HepG2 (cell line): ENCODE results near the gene SLC2A5. TPM values are rescaled to one million over a fixed set of nuclear protein-coding genes. Genes with fewer than 3 reads are reported as not detected.

Experiments used
- CENPT ChIP-seq: sonication (generic); formaldehyde crosslinking; IDR thresholded peaks from 2 replicates; pipeline ENCODE4 v1.8.0; 2022; ENCODE audit warnings: low read depth, mild to moderate bottlenecking, moderate library complexity, missing genetic modification reagents
- DDIT3 ChIP-seq: sonication (generic); formaldehyde crosslinking; IDR thresholded peaks from 2 replicates; pipeline ENCODE4 v1.4.0; 2020; ENCODE audit warnings: mild to moderate bottlenecking, missing genetic modification reagents
- FOXJ3 ChIP-seq: sonication (generic); formaldehyde crosslinking; IDR thresholded peaks from 2 replicates; pipeline ENCODE4 v1.4.0; 2020; ENCODE audit warnings: missing genetic modification reagents, mild to moderate bottlenecking, borderline replicate concordance
- FOXO1 ChIP-seq: sonication (generic); formaldehyde crosslinking; IDR thresholded peaks from 2 replicates; pipeline ENCODE4 v1.4.0; 2020; ENCODE audit warnings: missing genetic modification reagents
- HIVEP1 ChIP-seq: sonication (generic); formaldehyde crosslinking; IDR thresholded peaks from 2 replicates; pipeline ENCODE4 v1.4.0; 2020; ENCODE audit warnings: mild to moderate bottlenecking, missing genetic modification reagents
- HOXD1 ChIP-seq: sonication (generic); formaldehyde crosslinking; IDR thresholded peaks from 2 replicates; pipeline ENCODE4 v1.5.0; 2020; ENCODE audit warnings: missing genetic modification reagents
- ISX ChIP-seq: sonication (generic); formaldehyde crosslinking; conservative IDR thresholded peaks from 2 replicates; pipeline ENCODE4 v1.5.0; 2020; ENCODE audit warnings: missing genetic modification reagents
- KLF9 ChIP-seq: IDR thresholded peaks from 2 replicates; pipeline ENCODE4 v1.6.1; 2016; ENCODE audit warnings: low read depth
- MBD4 ChIP-seq: IDR thresholded peaks from 2 replicates; pipeline ENCODE4 v1.6.1; 2012; ENCODE audit warnings: low read length, inconsistent platforms, borderline replicate concordance
- NFE2 ChIP-seq: sonication (generic); formaldehyde crosslinking; IDR thresholded peaks from 2 replicates; pipeline ENCODE4 v1.4.0; 2020; ENCODE audit warnings: missing genetic modification reagents
- SMAD9 ChIP-seq: sonication (generic); formaldehyde crosslinking; IDR thresholded peaks from 2 replicates; pipeline ENCODE4 v1.5.1; 2020; ENCODE audit warnings: mild to moderate bottlenecking, missing genetic modification reagents
- SOX5 ChIP-seq: IDR thresholded peaks from 2 replicates; pipeline ENCODE4 v1.6.1; 2016; ENCODE audit warnings: borderline replicate concordance
- TCF7 ChIP-seq: sonication (generic); IDR thresholded peaks from 2 replicates; pipeline ENCODE4 v1.6.1; 2016; ENCODE audit warnings: antibody characterized with exemption, low read depth
- ZMAT3 ChIP-seq: sonication (generic); formaldehyde crosslinking; conservative IDR thresholded peaks from 2 replicates; pipeline ENCODE4 v1.7.0; 2021; ENCODE audit warnings: missing genetic modification reagents
- ZNF136 ChIP-seq: sonication (generic); formaldehyde crosslinking; IDR thresholded peaks from 2 replicates; pipeline ENCODE4 v1.8.1; 2022; ENCODE audit warnings: low read depth, mild to moderate bottlenecking, moderate library complexity, missing genetic modification reagents
- ZNF30 ChIP-seq: sonication (generic); formaldehyde crosslinking; IDR thresholded peaks from 2 replicates; pipeline ENCODE4 v1.5.0; 2020; ENCODE audit warnings: mild to moderate bottlenecking, missing genetic modification reagents
- ZNF331 ChIP-seq: sonication (generic); formaldehyde crosslinking; IDR thresholded peaks from 2 replicates; pipeline ENCODE4 v1.4.0; 2020; ENCODE audit warnings: missing genetic modification reagents
- ZNF644 ChIP-seq: IDR thresholded peaks from 2 replicates; pipeline ENCODE4 v1.6.1; 2016; ENCODE audit warnings: low read depth
- ZNF703 ChIP-seq: sonication (generic); formaldehyde crosslinking; IDR thresholded peaks from 2 replicates; pipeline ENCODE4 v1.5.1; 2020; ENCODE audit warnings: missing genetic modification reagents, mild to moderate bottlenecking, moderate library complexity, borderline replicate concordance
- ZNF766 ChIP-seq: sonication (generic); formaldehyde crosslinking; IDR thresholded peaks from 2 replicates; pipeline ENCODE4 v1.5.0; 2020; ENCODE audit warnings: missing genetic modification reagents, borderline replicate concordance
- ZNF788 ChIP-seq: sonication (generic); formaldehyde crosslinking; IDR thresholded peaks from 2 replicates; pipeline ENCODE4 v1.5.0; 2020; ENCODE audit warnings: mild to moderate bottlenecking, missing genetic modification reagents, borderline replicate concordance
- ZSCAN20 ChIP-seq: sonication (generic); formaldehyde crosslinking; IDR thresholded peaks from 2 replicates; pipeline ENCODE4 v1.4.0; 2020; ENCODE audit warnings: missing genetic modification reagents, mild to moderate bottlenecking, borderline replicate concordance
- polyA plus RNA-seq, 8 experiments: library from polyadenylated mRNA; depleted of rRNA in 3 of 8; stranded (reverse) in 7 of 8; unstranded in 1 of 8; fragments of >200 nt; fragmentation: Illumina TruSeq in 4 of 8; extraction: Trizol in 4 of 8; gene quantifications; 2 replicates each; pipeline versions ENCODE4 v1.2.1 to v1.2.3, GENCODE V29; 2011 to 2016; ENCODE audit warnings: low read depth in 4 of 8, missing spikeins in 1 of 8, mixed read lengths in 1 of 8; ENCODE audit not compliant: insufficient read depth in 1 of 8
- total RNA-seq, 5 experiments: library from RNA; depleted of rRNA; stranded (reverse); fragments of >200 nt; fragmentation: Illumina TruSeq; extraction: Trizol; gene quantifications; 2 replicates each; pipeline ENCODE4 v1.2.3, GENCODE V29; 2016; ENCODE audit warnings: low read depth in 1 of 5
- TF ChIP-seq, protein P1 (sequence below): sonication (generic); formaldehyde crosslinking; IDR thresholded peaks from 2 replicates; pipeline ENCODE4; 2020; ENCODE audit warnings: missing genetic modification reagents, mild to moderate bottlenecking, borderline replicate concordance
- TF ChIP-seq, protein P2 (sequence below): sonication (generic); formaldehyde crosslinking; IDR thresholded peaks from 2 replicates; pipeline ENCODE4 v1.4.0; 2020; ENCODE audit warnings: missing genetic modification reagents, mild to moderate bottlenecking, borderline replicate concordance

SLC2A5 gene
- total and polyA plus RNA-seq, 2 of the 13 experiments (the other 11 are each of a cell fraction or from before 2014, with no cell fraction given) = 0.04 to 0.54 TPM

DNA sequence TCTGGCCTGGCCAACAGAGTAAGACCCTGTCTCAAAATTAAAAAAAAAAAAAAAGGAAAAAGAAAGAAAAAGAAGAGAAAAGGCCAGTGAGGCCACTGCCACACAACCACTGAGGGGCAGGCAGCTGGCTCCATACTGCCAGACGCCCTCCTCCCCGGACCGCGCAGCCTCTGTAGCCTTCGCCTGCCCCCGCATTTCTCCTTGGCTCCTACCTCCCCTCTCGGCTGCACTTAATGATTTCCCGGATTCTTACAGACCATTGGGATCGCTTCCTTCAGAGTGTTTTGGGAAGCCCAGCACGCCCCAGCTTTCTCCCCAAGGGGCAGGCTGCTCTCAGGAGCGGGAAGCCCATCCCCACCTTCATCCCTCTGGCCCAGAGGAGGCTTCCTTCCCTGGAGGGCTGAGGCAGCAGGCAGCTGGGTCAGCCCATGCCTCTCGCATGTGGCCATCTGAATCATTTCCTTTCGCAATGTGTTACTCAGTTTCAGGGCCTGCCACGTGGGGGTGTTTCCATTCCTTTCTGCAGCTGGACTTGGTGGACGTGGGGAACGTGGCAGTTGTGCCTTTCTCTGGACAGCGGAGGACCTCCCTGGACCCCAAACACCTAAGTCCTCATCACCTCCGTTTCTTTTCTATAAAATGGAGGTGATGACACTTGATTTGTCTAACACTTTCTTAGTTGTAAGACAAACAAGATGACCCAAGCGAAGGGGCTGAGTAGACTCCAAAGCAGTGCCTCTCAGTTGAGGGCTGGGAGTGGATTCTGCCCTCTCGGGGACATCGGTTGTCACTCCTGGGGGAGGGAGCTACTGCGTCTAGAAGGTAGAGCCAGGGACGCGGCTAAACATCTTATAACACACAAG, 2.3 kb downstream of the SLC2A5 start (continued):
- TF ChIP-seq MBD4 (no peak), ZNF331 (0 out of 2 replicates have a peak, but pooled peaks have one; percentile 23), KLF9 (no peak), NFE2 (no peak), ZMAT3 (CRISPR knock-in tag) (peak; percentile 86; the same call in 1 of the 2 replicates), SMAD9 (peak; percentile 48; the same call in 1 of the 2 replicates), TCF7 (no peak), DDIT3 (CRISPR knock-in tag) (no peak), SOX5 (CRISPR knock-in tag) (peak; percentile 44; the same call in 1 of the 2 replicates), FOXJ3 (CRISPR knock-in tag) (no peak), ZNF30 (CRISPR knock-in tag) (no peak), ISX (CRISPR knock-in tag) (no peak), ZSCAN20 (no peak), HOXD1 (CRISPR knock-in tag) (no peak; the same call in 1 of the 2 replicates), ZNF644 (CRISPR knock-in tag) (no peak), FOXO1 (CRISPR knock-in tag) (no peak; the same call in 1 of the 2 replicates), ZNF136 (CRISPR knock-in tag) (no peak), CENPT (CRISPR knock-in tag) (no peak), ZNF766 (CRISPR knock-in tag) (0 out of 2 replicates have a peak, but pooled peaks have one; percentile 50), HIVEP1 (CRISPR knock-in tag) (no peak), ZNF788 (CRISPR knock-in tag) (0 out of 2 replicates have a peak, but pooled peaks have one; percentile 22), ZNF703 (no peak)
- TF ChIP-seq, protein P1, sequence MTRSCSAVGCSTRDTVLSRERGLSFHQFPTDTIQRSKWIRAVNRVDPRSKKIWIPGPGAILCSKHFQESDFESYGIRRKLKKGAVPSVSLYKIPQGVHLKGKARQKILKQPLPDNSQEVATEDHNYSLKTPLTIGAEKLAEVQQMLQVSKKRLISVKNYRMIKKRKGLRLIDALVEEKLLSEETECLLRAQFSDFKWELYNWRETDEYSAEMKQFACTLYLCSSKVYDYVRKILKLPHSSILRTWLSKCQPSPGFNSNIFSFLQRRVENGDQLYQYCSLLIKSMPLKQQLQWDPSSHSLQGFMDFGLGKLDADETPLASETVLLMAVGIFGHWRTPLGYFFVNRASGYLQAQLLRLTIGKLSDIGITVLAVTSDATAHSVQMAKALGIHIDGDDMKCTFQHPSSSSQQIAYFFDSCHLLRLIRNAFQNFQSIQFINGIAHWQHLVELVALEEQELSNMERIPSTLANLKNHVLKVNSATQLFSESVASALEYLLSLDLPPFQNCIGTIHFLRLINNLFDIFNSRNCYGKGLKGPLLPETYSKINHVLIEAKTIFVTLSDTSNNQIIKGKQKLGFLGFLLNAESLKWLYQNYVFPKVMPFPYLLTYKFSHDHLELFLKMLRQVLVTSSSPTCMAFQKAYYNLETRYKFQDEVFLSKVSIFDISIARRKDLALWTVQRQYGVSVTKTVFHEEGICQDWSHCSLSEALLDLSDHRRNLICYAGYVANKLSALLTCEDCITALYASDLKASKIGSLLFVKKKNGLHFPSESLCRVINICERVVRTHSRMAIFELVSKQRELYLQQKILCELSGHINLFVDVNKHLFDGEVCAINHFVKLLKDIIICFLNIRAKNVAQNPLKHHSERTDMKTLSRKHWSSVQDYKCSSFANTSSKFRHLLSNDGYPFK = peak; percentile 45; the same call in 1 of the 2 replicates
- TF ChIP-seq, protein P2, sequence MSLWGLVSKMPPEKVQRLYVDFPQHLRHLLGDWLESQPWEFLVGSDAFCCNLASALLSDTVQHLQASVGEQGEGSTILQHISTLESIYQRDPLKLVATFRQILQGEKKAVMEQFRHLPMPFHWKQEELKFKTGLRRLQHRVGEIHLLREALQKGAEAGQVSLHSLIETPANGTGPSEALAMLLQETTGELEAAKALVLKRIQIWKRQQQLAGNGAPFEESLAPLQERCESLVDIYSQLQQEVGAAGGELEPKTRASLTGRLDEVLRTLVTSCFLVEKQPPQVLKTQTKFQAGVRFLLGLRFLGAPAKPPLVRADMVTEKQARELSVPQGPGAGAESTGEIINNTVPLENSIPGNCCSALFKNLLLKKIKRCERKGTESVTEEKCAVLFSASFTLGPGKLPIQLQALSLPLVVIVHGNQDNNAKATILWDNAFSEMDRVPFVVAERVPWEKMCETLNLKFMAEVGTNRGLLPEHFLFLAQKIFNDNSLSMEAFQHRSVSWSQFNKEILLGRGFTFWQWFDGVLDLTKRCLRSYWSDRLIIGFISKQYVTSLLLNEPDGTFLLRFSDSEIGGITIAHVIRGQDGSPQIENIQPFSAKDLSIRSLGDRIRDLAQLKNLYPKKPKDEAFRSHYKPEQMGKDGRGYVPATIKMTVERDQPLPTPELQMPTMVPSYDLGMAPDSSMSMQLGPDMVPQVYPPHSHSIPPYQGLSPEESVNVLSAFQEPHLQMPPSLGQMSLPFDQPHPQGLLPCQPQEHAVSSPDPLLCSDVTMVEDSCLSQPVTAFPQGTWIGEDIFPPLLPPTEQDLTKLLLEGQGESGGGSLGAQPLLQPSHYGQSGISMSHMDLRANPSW (CRISPR knock-in tag) = no peak
